Stomach (tissue), 9 donors: Measurements from ENCODE around the gene PLXDC1. TPM values are rescaled to one million over a fixed set of nuclear protein-coding genes. Genes with fewer than 3 reads are reported as not detected.

Source experiments
- DNase-seq, 2 donors: peaks; one replicate each; pipeline versions ENCODE4 v3.0.0 to v3.0.0-alpha.2; 2013 to 2019
- H3K27ac ChIP-seq, 5 donors: fragments of 200-600 bp in 4 of 5; sonication (generic) in 4 of 5; one replicate each; pipeline ENCODE4 v1.5.1; 2013 to 2019; ENCODE audit warnings: mild to moderate bottlenecking in 1 of 5, moderate library complexity in 1 of 5
- H3K27me3 ChIP-seq, 3 donors: fragments of 200-600 bp; sonication (generic); one replicate each; pipeline ENCODE4 v1.5.1; 2017 to 2019; ENCODE audit warnings: mixed run types in 1 of 3
- H3K36me3 ChIP-seq, 4 donors: fragments of 200-600 bp; sonication (generic); 1 replicate in 3 of 4; 2 replicates in 1 of 4; pipeline ENCODE4 v1.5.1; 2016 to 2019
- H3K4me1 ChIP-seq, 4 donors: fragments of 200-600 bp; sonication (generic); one replicate each; pipeline ENCODE4 v1.5.1; 2016 to 2019
- H3K4me3 ChIP-seq, 4 donors: fragments of 200-600 bp; sonication (generic) in 3 of 4; one replicate each; pipeline ENCODE4 v1.5.1; 2016 to 2019; ENCODE audit warnings: mild to moderate bottlenecking in 1 of 4
- H3K9me3 ChIP-seq, 4 donors: fragments of 200-600 bp; sonication (generic); one replicate each; pipeline ENCODE4 v1.5.1; 2016 to 2019
- EP300 ChIP-seq: sonication (generic); formaldehyde crosslinking; IDR thresholded peaks from one replicate; pipeline ENCODE4 v1.6.1; 2017; ENCODE audit warnings: antibody characterized with exemption
- POLR2A ChIP-seq, 4 donors: fragments of 450-650 bp; IDR thresholded peaks; one replicate each; pipeline ENCODE4 v1.6.1; 2016; ENCODE audit warnings: antibody characterized with exemption in 4 of 4, control low read depth in 2 of 4, mild to moderate bottlenecking in 1 of 4, moderate library complexity in 1 of 4
- POLR2AphosphoS5 ChIP-seq, 3 donors: sonication (generic); formaldehyde crosslinking; IDR thresholded peaks; one replicate each; pipeline ENCODE4 v1.6.1; 2016; ENCODE audit warnings: antibody characterized with exemption in 3 of 3
- WGBS, 5 donors: extraction: QIAGEN DNeasy Blood & Tissue Kit in 3 of 5; methylation state at CpG; one replicate each; pipeline versions ENCODE4 v1.1.5 to v1.1.7; 2013 to 2018; 5-methylcytosine and 5-hydroxymethylcytosine counted together
- intact Hi-C: fragments of 100-400 bp; cut with DNase I; formaldehyde crosslinking; loops from one replicate; pipeline ENCODE4 v1.15.1; 2023; ENCODE audit warnings: low total_unique reads
- polyA plus RNA-seq, 3 donors: library from polyadenylated mRNA; stranded (reverse); fragments of 200-250 nt; gene quantifications; one replicate each; pipeline ENCODE4 v1.2.3, GENCODE V29; 2013
- total RNA-seq, 5 donors: library from RNA; depleted of rRNA; stranded (reverse); fragments of >200 nt; gene quantifications; one replicate each; pipeline versions ENCODE4 v1.1.0 to v1.2.3, GENCODE V29; 2014 to 2016
- TF ChIP-seq, protein P1 (sequence below), 7 experiments: fragments of 450-650 bp in 4 of 7; fragments of 200-600 bp in 3 of 7; sonication (generic) in 3 of 7; IDR thresholded peaks; one replicate each; pipeline ENCODE4 v1.5.1; 2016 to 2019; ENCODE audit warnings: antibody characterized with exemption in 7 of 7, control low read depth in 2 of 7, mild to moderate bottlenecking in 1 of 7
- donor health status: healthy with polysubstance abuse.
- donor health status: Bipolar disorder and iron deficiency.
- donor health status: healthy.

PLXDC1 gene
- total and polyA plus RNA-seq, 8 donors: 0.58 to 77.2 (median 4.4) TPM

DNA sequence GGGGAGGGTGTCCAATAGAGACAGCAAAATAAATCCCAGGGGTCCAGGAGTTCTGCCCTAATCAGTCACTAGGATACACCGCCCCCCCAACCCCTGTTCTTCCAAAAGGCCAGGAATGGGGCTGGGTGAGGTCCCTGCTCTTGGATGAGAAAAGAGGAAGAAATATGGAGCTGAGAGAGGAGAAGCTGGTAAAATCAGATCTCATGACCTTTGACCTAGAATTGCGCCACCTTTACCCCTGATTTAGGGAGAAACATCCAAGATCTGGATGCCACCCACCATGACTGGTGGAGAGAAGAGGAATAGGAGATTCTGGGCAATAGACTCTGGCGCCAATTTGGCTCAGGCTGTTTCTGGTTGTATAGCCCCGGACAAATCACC lies 46.7 kb upstream of the PLXDC1 start:
- DNase-seq: no peak
- 60 to 79% (median 66%) methylated on average over 4 of the region's 4 CpGs for WGBS, 5 donors

DNA sequence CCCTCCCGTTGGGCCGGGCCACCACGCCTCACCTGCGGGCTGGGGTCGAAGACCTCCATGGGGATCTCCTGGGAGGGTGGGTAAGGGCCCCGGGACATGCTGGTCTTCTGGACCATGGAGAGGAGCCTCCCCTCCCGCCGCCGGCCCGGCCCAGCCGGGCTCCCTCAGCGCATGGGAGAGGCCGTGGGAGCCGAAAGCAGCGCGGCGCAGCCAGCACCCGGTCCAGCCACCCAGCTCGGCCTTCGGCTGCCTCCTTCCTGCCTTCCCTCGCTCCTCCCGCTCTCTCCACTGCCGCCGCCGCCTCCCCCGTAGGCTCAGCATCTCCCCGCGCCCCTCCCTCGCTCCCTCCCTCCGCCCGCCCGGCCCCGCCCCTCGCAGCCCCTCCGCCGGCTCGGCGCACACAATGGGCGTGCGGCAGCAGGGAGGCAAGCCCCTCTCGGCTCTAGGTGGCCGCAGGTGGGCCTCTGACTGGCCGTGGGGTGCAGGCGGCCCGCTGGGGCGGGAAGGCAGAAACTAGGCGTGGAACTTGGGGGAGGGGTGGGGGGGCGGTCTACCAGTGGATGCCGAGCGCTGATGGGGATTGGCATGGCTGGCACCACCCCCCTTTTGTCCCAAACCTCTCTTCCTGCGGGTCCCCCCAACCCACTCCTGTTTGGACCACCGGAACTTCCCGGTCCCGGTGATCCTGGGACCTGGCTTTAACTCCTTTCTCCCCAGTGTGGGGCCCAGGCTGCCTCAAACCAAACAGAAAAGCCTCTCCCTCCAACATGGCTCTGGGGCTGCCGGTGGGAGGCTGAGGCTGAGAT lies 46.1 kb upstream of the PLXDC1 start, which contains the start of gene CACNB1:
TSS of gene CACNB1 (minus strand) at position 290 of the 806 bp plus-strand sequence. CDS start at position 116, 174 bp downstream.
- peaks cover 13 to 31% (median 26%) of the 10 kb centered on the region in 4 donors for H3K36me3 ChIP-seq
- H3K4me3 ChIP-seq: peak within 1 kb of the TSS; percentile 70 to 83 (median 78)
- H3K9me3 ChIP-seq: no peaks in the 10 kb centered on the region
- WGBS, 5 donors: 0 to 1% (median 1%) methylated on average over 5 to 55 of the region's 55 CpGs
- DNase-seq: peak; percentile 72 to 94
- intact Hi-C loops: no loop called here
- H3K27ac ChIP-seq: peak within 1 kb of the TSS; percentile 67 to 97 (median 96)
- peaks cover 38 to 78% (median 65%) of the 10 kb centered on the region in 4 donors for H3K4me1 ChIP-seq
- no peaks in the 10 kb centered on the region for H3K27me3 ChIP-seq
- no peak for TF ChIP-seq EP300
- TF ChIP-seq POLR2AphosphoS5 (IDR thresholded peaks at IDR 0.05): peak in 2 of 3 donors; percentile 41 to 62
- no peak for TF ChIP-seq POLR2A (IDR thresholded peaks at IDR 0.05)
- TF ChIP-seq, protein P1, sequence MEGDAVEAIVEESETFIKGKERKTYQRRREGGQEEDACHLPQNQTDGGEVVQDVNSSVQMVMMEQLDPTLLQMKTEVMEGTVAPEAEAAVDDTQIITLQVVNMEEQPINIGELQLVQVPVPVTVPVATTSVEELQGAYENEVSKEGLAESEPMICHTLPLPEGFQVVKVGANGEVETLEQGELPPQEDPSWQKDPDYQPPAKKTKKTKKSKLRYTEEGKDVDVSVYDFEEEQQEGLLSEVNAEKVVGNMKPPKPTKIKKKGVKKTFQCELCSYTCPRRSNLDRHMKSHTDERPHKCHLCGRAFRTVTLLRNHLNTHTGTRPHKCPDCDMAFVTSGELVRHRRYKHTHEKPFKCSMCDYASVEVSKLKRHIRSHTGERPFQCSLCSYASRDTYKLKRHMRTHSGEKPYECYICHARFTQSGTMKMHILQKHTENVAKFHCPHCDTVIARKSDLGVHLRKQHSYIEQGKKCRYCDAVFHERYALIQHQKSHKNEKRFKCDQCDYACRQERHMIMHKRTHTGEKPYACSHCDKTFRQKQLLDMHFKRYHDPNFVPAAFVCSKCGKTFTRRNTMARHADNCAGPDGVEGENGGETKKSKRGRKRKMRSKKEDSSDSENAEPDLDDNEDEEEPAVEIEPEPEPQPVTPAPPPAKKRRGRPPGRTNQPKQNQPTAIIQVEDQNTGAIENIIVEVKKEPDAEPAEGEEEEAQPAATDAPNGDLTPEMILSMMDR (IDR thresholded peaks at IDR 0.05): no peak

More for the DNA sequence above, 46.7 kb upstream of the PLXDC1 start:
- H3K4me3 ChIP-seq: peak overlapping the region; percentile 70 to 83 (median 78)
- no peaks in the 10 kb centered on the region for H3K9me3 ChIP-seq
- no peaks in the 10 kb centered on the region for H3K27me3 ChIP-seq
- TF ChIP-seq POLR2A (IDR thresholded peaks at IDR 0.05): no peak
- H3K27ac ChIP-seq: peak overlapping the region in 4 of 5 donors; percentile 74 to 97 (median 96)
- H3K36me3 ChIP-seq: peaks cover 19 to 31% (median 27%) of the 10 kb centered on the region in 4 donors
- H3K4me1 ChIP-seq: peaks cover 38 to 84% (median 67%) of the 10 kb centered on the region in 4 donors
- intact Hi-C loops: no loop called here

DNA sequence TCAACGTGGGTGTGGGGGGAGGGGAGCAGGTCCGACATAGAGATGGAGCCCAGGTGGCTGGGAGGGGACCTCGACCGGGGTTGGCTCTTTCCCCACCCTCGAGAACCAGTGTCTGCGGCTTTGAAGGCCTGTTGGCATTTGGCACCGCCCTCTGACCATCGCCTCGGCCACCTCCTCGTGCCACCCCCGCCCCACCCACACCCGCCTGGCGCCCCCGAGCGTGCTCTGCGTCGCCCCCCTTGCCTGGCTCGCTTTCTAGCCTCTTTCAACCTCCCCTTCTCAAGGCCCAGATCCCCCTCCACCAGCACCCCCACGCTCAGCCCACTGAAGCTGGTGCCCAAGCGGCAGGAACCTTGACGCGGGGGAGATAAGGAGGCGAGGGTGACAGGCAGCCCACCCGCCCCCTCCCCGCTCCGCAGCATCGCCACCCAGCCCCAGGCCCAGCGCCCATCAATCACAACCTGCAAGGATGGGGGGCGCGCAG lies 45.4 kb upstream of the PLXDC1 start:
- H3K27ac ChIP-seq: peak overlapping the region in 4 of 5 donors; percentile 74 to 97 (median 96)
- H3K4me1 ChIP-seq: peaks cover 38 to 70% (median 59%) of the 10 kb centered on the region in 4 donors
- peak in 1 of 2 donors; percentile 69 for DNase-seq
- H3K4me3 ChIP-seq: peak overlapping the region; percentile 70 to 83 (median 78)
- 1 to 3% (median 1%) methylated on average over 12 to 30 of the region's 30 CpGs for WGBS, 5 donors
- H3K27me3 ChIP-seq: no peaks in the 10 kb centered on the region
- TF ChIP-seq, protein P1 (IDR thresholded peaks at IDR 0.05): no peak
- TF ChIP-seq EP300: no peak
- TF ChIP-seq POLR2AphosphoS5 (IDR thresholded peaks at IDR 0.05): no peak
- no peak for TF ChIP-seq POLR2A (IDR thresholded peaks at IDR 0.05)
- intact Hi-C loops: no loop called here
- H3K36me3 ChIP-seq: peaks cover 5 to 31% (median 26%) of the 10 kb centered on the region in 4 donors
- H3K9me3 ChIP-seq: no peaks in the 10 kb centered on the region

DNA sequence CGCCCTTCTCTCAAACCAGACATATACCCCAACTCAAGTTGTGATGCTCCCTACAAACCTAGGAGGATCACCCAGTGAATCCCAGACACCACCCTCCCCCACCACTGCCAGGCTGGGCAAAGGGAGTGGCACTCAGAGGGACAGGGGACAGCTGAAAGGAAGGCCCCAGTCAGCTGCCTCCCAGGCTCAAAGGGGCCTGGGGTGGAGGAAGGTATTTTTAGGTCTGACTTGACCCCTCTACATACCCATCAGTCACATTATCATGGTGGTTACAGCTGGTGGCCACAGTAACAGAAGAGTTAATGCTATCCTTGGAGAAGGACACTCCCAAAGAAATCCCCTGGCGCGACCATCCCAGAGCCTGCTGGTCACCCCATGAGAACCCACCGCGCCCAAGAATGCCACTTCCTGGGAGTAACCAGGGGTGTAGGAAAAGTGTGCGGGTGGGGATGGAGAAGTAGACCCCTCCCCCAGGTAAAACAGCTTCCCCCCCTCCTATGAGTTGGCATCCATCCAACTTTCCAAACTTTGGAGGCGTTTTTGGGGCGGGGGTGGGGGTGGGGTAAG lies 44.9 kb upstream of the PLXDC1 start:
- peak overlapping the region; percentile 70 to 83 (median 78) for H3K4me3 ChIP-seq
- WGBS, 5 donors: 37 to 45% (median 41%) methylated on average over 6 to 8 of the region's 8 CpGs
- DNase-seq: peak in 1 of 2 donors; percentile 50

More for the DNA sequence above, 44.9 kb upstream of the PLXDC1 start:
- H3K36me3 ChIP-seq: peaks cover under 1 to 31% (median 26%) of the 10 kb centered on the region in 4 donors
- H3K9me3 ChIP-seq: no peaks in the 10 kb centered on the region
- peaks cover 34 to 65% (median 54%) of the 10 kb centered on the region in 4 donors for H3K4me1 ChIP-seq
- TF ChIP-seq POLR2AphosphoS5 (IDR thresholded peaks at IDR 0.05) (no peak), EP300 (no peak), POLR2A (IDR thresholded peaks at IDR 0.05) (no peak)
- TF ChIP-seq, protein P1 (IDR thresholded peaks at IDR 0.05): no peak
- intact Hi-C loops: no loop called here
- no peaks in the 10 kb centered on the region for H3K27me3 ChIP-seq
- peak overlapping the region in 3 of 5 donors; percentile 10 to 97 (median 97) for H3K27ac ChIP-seq
